Stimulated activated naive B cell treated with anti-CD40 and anti-IgM and Interleukin-4, amounts not matched to agents 10 μg/mL and 1 μg/mL and 100 μg/mL, for 72 hours (primary cell): ENCODE results near the gene GNAS.

Experiments
- ATAC-seq, 2 donors: fragments of 150-1000 bp; cut with Tn5 transposase; replicated peaks; 2 replicates each; pipeline ENCODE4 v1.10.0; 2021; ENCODE audit warnings: moderate library complexity in 1 of 2
- DNase-seq: peaks from one replicate; pipeline ENCODE4 v3.0.0; 2021
- H3K27ac Mint-ChIP-seq: one replicate; pipeline ENCODE4 v1.8.0; 2022; ENCODE audit warnings: mild to moderate bottlenecking, mixed read lengths
- H3K27me3 Mint-ChIP-seq, 2 donors: one replicate each; pipeline ENCODE4 v1.8.0; 2022; ENCODE audit warnings: mixed read lengths in 2 of 2
- H3K36me3 Mint-ChIP-seq, 2 donors: one replicate each; pipeline ENCODE4 v1.8.0; 2022; ENCODE audit warnings: mixed read lengths in 2 of 2, mild to moderate bottlenecking in 1 of 2
- H3K4me1 Mint-ChIP-seq, 2 donors: one replicate each; pipeline ENCODE4 v1.8.0; 2022; ENCODE audit warnings: mixed read lengths in 2 of 2, mild to moderate bottlenecking in 1 of 2
- H3K4me3 Mint-ChIP-seq, 2 donors: one replicate each; pipeline ENCODE4 v1.8.0; 2022; ENCODE audit warnings: mild to moderate bottlenecking in 2 of 2, mixed read lengths in 2 of 2, moderate library complexity in 1 of 2
- H3K9me3 Mint-ChIP-seq, 2 donors: one replicate each; pipeline ENCODE4 v1.8.0; 2022; ENCODE audit warnings: mixed read lengths in 2 of 2, mild to moderate bottlenecking in 1 of 2

The GNAS gene

GRCh38 chr20:58888521-58889333 lies 36.2 kb downstream of the GNAS start:
- DNase-seq (peak; percentile 77), ATAC-seq (peak; percentile 60 to 63)
- Mint-ChIP-seq H3K4me3 (peak overlapping the region; percentile 84 to 98), H3K9me3 (no peaks in the 10 kb centered on the region), H3K36me3 (peaks cover 9 to 22% of the 10 kb centered on the region in 2 donors), H3K27ac (peak overlapping the region; percentile 88), H3K27me3 (no peaks in the 10 kb centered on the region), H3K4me1 (peaks cover 21 to 39% of the 10 kb centered on the region in 2 donors)

- ATAC-seq: no peak
Observed at GRCh38 chr20:58889334-58889760, 36.8 kb downstream of the GNAS start.

GRCh38 chr20:58889798-58890517 lies 37.4 kb downstream of the GNAS start:
- H3K27me3 Mint-ChIP-seq: no peaks in the 10 kb centered on the region
- H3K9me3 Mint-ChIP-seq: no peaks in the 10 kb centered on the region
- DNase-seq (peak; percentile 6), ATAC-seq (no peak)
- peaks cover 23 to 43% of the 10 kb centered on the region in 2 donors for H3K4me1 Mint-ChIP-seq
- peak overlapping the region; percentile 96 to 98 for H3K4me3 Mint-ChIP-seq
- peak overlapping the region; percentile 98 for H3K27ac Mint-ChIP-seq
- peaks cover 12 to 25% of the 10 kb centered on the region in 2 donors for H3K36me3 Mint-ChIP-seq

More at GRCh38 chr20:58889334-58889760, 36.8 kb downstream of the GNAS start:
- H3K9me3 Mint-ChIP-seq: no peaks in the 10 kb centered on the region
- peaks cover 22 to 41% of the 10 kb centered on the region in 2 donors for H3K4me1 Mint-ChIP-seq
- peaks cover 9 to 21% of the 10 kb centered on the region in 2 donors for H3K36me3 Mint-ChIP-seq
- H3K27ac Mint-ChIP-seq: peak overlapping the region; percentile 90
- H3K27me3 Mint-ChIP-seq: no peaks in the 10 kb centered on the region
- no peak for DNase-seq
- peak overlapping the region; percentile 91 to 98 for H3K4me3 Mint-ChIP-seq

- H3K9me3 Mint-ChIP-seq: no peaks in the 10 kb centered on the region
- H3K36me3 Mint-ChIP-seq: peaks cover 12 to 25% of the 10 kb centered on the region in 2 donors
- DNase-seq: peak; percentile 66
- H3K4me1 Mint-ChIP-seq: peaks cover 26 to 44% of the 10 kb centered on the region in 2 donors
- no peaks in the 10 kb centered on the region for H3K27me3 Mint-ChIP-seq
- ATAC-seq: peak; percentile 38 to 56
- peak overlapping the region; percentile 98 for H3K27ac Mint-ChIP-seq
- peak overlapping the region; percentile 96 to 98 for H3K4me3 Mint-ChIP-seq
Observed at GRCh38 chr20:58890518-58891085, 38.1 kb downstream of the GNAS start.

- ATAC-seq (peak; percentile 25 to 31), DNase-seq (peak; percentile 59)
- Mint-ChIP-seq H3K4me3 (peak overlapping the region; percentile 75 to 98), H3K36me3 (peaks cover 15 to 30% of the 10 kb centered on the region in 2 donors), H3K27ac (peak overlapping the region; percentile 90), H3K4me1 (peaks cover 30 to 49% of the 10 kb centered on the region in 2 donors), H3K27me3 (no peaks in the 10 kb centered on the region), H3K9me3 (no peaks in the 10 kb centered on the region)
Observed at GRCh38 chr20:58891086-58891717, 38.7 kb downstream of the GNAS start.

GRCh38 chr20:58891718-58892140 lies 39.2 kb downstream of the GNAS start:
- ATAC-seq (peak; percentile 0 to 3), DNase-seq (no peak)
- Mint-ChIP-seq H3K4me3 (peak overlapping the region; percentile 97 to 99), H3K27me3 (no peaks in the 10 kb centered on the region), H3K9me3 (no peaks in the 10 kb centered on the region), H3K4me1 (peaks cover 33 to 49% of the 10 kb centered on the region in 2 donors), H3K36me3 (peaks cover 15 to 33% of the 10 kb centered on the region in 2 donors), H3K27ac (peak overlapping the region; percentile 100)

GRCh38 chr20:58892141-58892931 lies 39.8 kb downstream of the GNAS start:
- H3K27me3 Mint-ChIP-seq: no peaks in the 10 kb centered on the region
- peaks cover 19 to 38% of the 10 kb centered on the region in 2 donors for H3K36me3 Mint-ChIP-seq
- H3K27ac Mint-ChIP-seq: peak overlapping the region; percentile 100
- peak overlapping the region; percentile 97 to 99 for H3K4me3 Mint-ChIP-seq
- ATAC-seq (peak; percentile 17 to 20), DNase-seq (peak; percentile 53)
- H3K4me1 Mint-ChIP-seq: peaks cover 30 to 49% of the 10 kb centered on the region in 2 donors
- no peaks in the 10 kb centered on the region for H3K9me3 Mint-ChIP-seq

GRCh38 chr20:58892932-58893224 lies 40.4 kb downstream of the GNAS start:
- no peaks in the 10 kb centered on the region for H3K27me3 Mint-ChIP-seq
- H3K4me1 Mint-ChIP-seq: peaks cover 31 to 49% of the 10 kb centered on the region in 2 donors
- H3K36me3 Mint-ChIP-seq: peaks cover 19 to 41% of the 10 kb centered on the region in 2 donors
- DNase-seq (no peak), ATAC-seq (no peak)
- peak overlapping the region; percentile 100 for H3K27ac Mint-ChIP-seq
- H3K9me3 Mint-ChIP-seq: no peaks in the 10 kb centered on the region
- peak overlapping the region; percentile 97 to 99 for H3K4me3 Mint-ChIP-seq

- Mint-ChIP-seq H3K36me3 (peaks cover 19 to 43% of the 10 kb centered on the region in 2 donors), H3K4me1 (peaks cover 29 to 51% of the 10 kb centered on the region in 2 donors), H3K4me3 (peak overlapping the region; percentile 68 to 78), H3K27me3 (no peaks in the 10 kb centered on the region), H3K27ac (peak overlapping the region; percentile 89), H3K9me3 (no peaks in the 10 kb centered on the region)
- DNase-seq: no peak
- ATAC-seq: no peak
Observed at GRCh38 chr20:58893355-58894120, 41.0 kb downstream of the GNAS start.

GRCh38 chr20:58894652-58895447 lies 42.3 kb downstream of the GNAS start:
- Mint-ChIP-seq H3K9me3 (no peaks in the 10 kb centered on the region), H3K4me1 (peaks cover 32 to 62% of the 10 kb centered on the region in 2 donors), H3K4me3 (peak overlapping the region; percentile 43 to 64), H3K27me3 (no peaks in the 10 kb centered on the region), H3K27ac (peak overlapping the region; percentile 79), H3K36me3 (peaks cover 27 to 51% of the 10 kb centered on the region in 2 donors)
- DNase-seq (no peak), ATAC-seq (no peak)

GRCh38 chr20:58895448-58896180 lies 43.1 kb downstream of the GNAS start:
- Mint-ChIP-seq H3K4me3 (peak overlapping the region; percentile 44 to 56), H3K27me3 (no peaks in the 10 kb centered on the region), H3K36me3 (peaks cover 29 to 54% of the 10 kb centered on the region in 2 donors), H3K4me1 (peaks cover 36 to 70% of the 10 kb centered on the region in 2 donors), H3K27ac (peak overlapping the region; percentile 76), H3K9me3 (no peaks in the 10 kb centered on the region)
- DNase-seq (no peak), ATAC-seq (no peak)

- peaks cover 38 to 77% of the 10 kb centered on the region in 2 donors for H3K4me1 Mint-ChIP-seq
- H3K4me3 Mint-ChIP-seq: no peak overlapping the region
- peak overlapping the region; percentile 22 for H3K27ac Mint-ChIP-seq
- no peaks in the 10 kb centered on the region for H3K27me3 Mint-ChIP-seq
- ATAC-seq (no peak), DNase-seq (no peak)
- no peaks in the 10 kb centered on the region for H3K9me3 Mint-ChIP-seq
- H3K36me3 Mint-ChIP-seq: peaks cover 32 to 53% of the 10 kb centered on the region in 2 donors
Observed at GRCh38 chr20:58896820-58897219, 44.3 kb downstream of the GNAS start.
